Gastroesophageal sphincter (tissue), 4 donors: ENCODE results near the gene CBX6. TPM values are rescaled to one million over a fixed set of nuclear protein-coding genes. Genes with fewer than 3 reads are reported as not detected.

Experiments used
- ATAC-seq: fragments of 150-250 bp; one replicate; pipeline ENCODE4 v1.9.1; 2016; ENCODE audit warnings: mild to moderate bottlenecking, moderate library complexity
- H3K27ac ChIP-seq, 4 donors: fragments of 200-600 bp; sonication (generic) in 3 of 4; 1 replicate in 3 of 4; 2 replicates in 1 of 4; pipeline ENCODE4 v1.5.1; 2016 to 2019
- H3K27me3 ChIP-seq: fragments of 200-600 bp; sonication (generic); one replicate; pipeline ENCODE4 v1.5.1; 2019
- H3K36me3 ChIP-seq, 2 donors: fragments of 200-600 bp; sonication (generic); one replicate each; pipeline ENCODE4 v1.5.1; 2019; ENCODE audit warnings: control low read depth in 1 of 2
- H3K4me1 ChIP-seq, 3 donors: fragments of 200-600 bp; sonication (generic); 1 replicate in 2 of 3; 2 replicates in 1 of 3; pipeline ENCODE4 v1.5.1; 2016 to 2019; ENCODE audit warnings: control low read depth in 2 of 3
- H3K4me3 ChIP-seq, 2 donors: fragments of 200-600 bp; sonication (generic); one replicate each; pipeline ENCODE4 v1.5.1; 2019; ENCODE audit warnings: mild to moderate bottlenecking in 1 of 2, moderate library complexity in 1 of 2
- H3K9me3 ChIP-seq, 3 donors: fragments of 200-600 bp; sonication (generic); one replicate each; pipeline ENCODE4 v1.5.1; 2017 to 2019; ENCODE audit warnings: control low read depth in 2 of 3
- CTCF ChIP-seq, 4 experiments: fragments of 200-600 bp in 2 of 4; fragments of 450-650 bp in 2 of 4; sonication (generic) in 1 of 4; IDR thresholded peaks; one replicate each; pipeline ENCODE4 v1.5.1; 2017 to 2019; ENCODE audit warnings: antibody characterized with exemption in 4 of 4, mild to moderate bottlenecking in 2 of 4, moderate library complexity in 2 of 4
- EP300 ChIP-seq: sonication (generic); formaldehyde crosslinking; IDR thresholded peaks from one replicate; pipeline ENCODE4 v1.6.1; 2017; ENCODE audit warnings: antibody characterized with exemption, mild to moderate bottlenecking
- POLR2A ChIP-seq, 2 donors: fragments of 450-650 bp; IDR thresholded peaks; one replicate each; pipeline ENCODE4 v1.6.1; 2017; ENCODE audit warnings: antibody characterized with exemption in 2 of 2, mild to moderate bottlenecking in 2 of 2, moderate library complexity in 1 of 2
- POLR2AphosphoS5 ChIP-seq: sonication (generic); formaldehyde crosslinking; IDR thresholded peaks from one replicate; pipeline ENCODE4 v1.6.1; 2017; ENCODE audit warnings: antibody characterized with exemption
- WGBS, 2 donors: methylation state at CpG; one replicate each; pipeline ENCODE4 v1.1.5; 2018; ENCODE audit warnings: low coverage in 1 of 2; 5-methylcytosine and 5-hydroxymethylcytosine counted together
- total RNA-seq, 4 donors: library from RNA; depleted of rRNA; stranded (reverse); fragments of >200 nt; gene quantifications; one replicate each; pipeline ENCODE4 v1.1.0, GENCODE V29; 2016

The CBX6 gene
- total RNA-seq, 4 donors from 2014 or later: 77.3 to 187 (median 105) TPM

- no peaks in the 10 kb centered on the region for H3K36me3 ChIP-seq
- no peak overlapping the region for H3K4me3 ChIP-seq
- no peaks in the 10 kb centered on the region for H3K9me3 ChIP-seq
- no peaks in the 10 kb centered on the region for H3K27me3 ChIP-seq
- no peak overlapping the region for H3K27ac ChIP-seq
- TF ChIP-seq POLR2A (IDR thresholded peaks at IDR 0.05) (no peak), EP300 (no peak), CTCF (IDR thresholded peaks at IDR 0.05) (no peak), POLR2AphosphoS5 (no peak)
- ATAC-seq: no peak
- no peaks in the 10 kb centered on the region for H3K4me1 ChIP-seq
- WGBS, 2 donors: 78% methylated on average over 7 of the region's 8 CpGs; no CpG with 5 or more reads in 1 of the 2 donors
Observed at GRCh38 chr22:38820020-38820419, 52.0 kb downstream of the CBX6 start.

GRCh38 chr22:38819387-38819940, 52.6 kb downstream of the CBX6 start:
- H3K4me1 ChIP-seq: no peaks in the 10 kb centered on the region
- no peak for ATAC-seq
- TF ChIP-seq POLR2AphosphoS5: no peak
- TF ChIP-seq EP300: no peak
- TF ChIP-seq CTCF (IDR thresholded peaks at IDR 0.05): no peak
- no peak for TF ChIP-seq POLR2A (IDR thresholded peaks at IDR 0.05)
- 40 to 87% methylated on average over 1 to 4 of the region's 10 CpGs for WGBS, 2 donors
- H3K9me3 ChIP-seq: no peaks in the 10 kb centered on the region
- H3K4me3 ChIP-seq: no peak overlapping the region
- no peaks in the 10 kb centered on the region for H3K27me3 ChIP-seq
- H3K36me3 ChIP-seq: no peaks in the 10 kb centered on the region
- no peak overlapping the region for H3K27ac ChIP-seq

GRCh38 chr22:38817196-38817595, 54.8 kb downstream of the CBX6 start:
- H3K9me3 ChIP-seq: no peaks in the 10 kb centered on the region
- H3K27me3 ChIP-seq: no peaks in the 10 kb centered on the region
- no peak for ATAC-seq
- no peak for TF ChIP-seq CTCF (IDR thresholded peaks at IDR 0.05)
- TF ChIP-seq EP300: no peak
- no peak for TF ChIP-seq POLR2A (IDR thresholded peaks at IDR 0.05)
- no peak for TF ChIP-seq POLR2AphosphoS5
- H3K4me3 ChIP-seq: no peak overlapping the region
- H3K27ac ChIP-seq: no peak overlapping the region
- 84 to 87% methylated on average over 3 to 6 of the region's 6 CpGs for WGBS, 2 donors
- H3K36me3 ChIP-seq: no peaks in the 10 kb centered on the region
- no peaks in the 10 kb centered on the region for H3K4me1 ChIP-seq

- H3K36me3 ChIP-seq: no peaks in the 10 kb centered on the region
- no peaks in the 10 kb centered on the region for H3K27me3 ChIP-seq
- TF ChIP-seq POLR2AphosphoS5: no peak
- TF ChIP-seq CTCF (IDR thresholded peaks at IDR 0.05): no peak
- TF ChIP-seq EP300: no peak
- TF ChIP-seq POLR2A (IDR thresholded peaks at IDR 0.05): no peak
- H3K4me3 ChIP-seq: no peak overlapping the region
- no peak overlapping the region for H3K27ac ChIP-seq
- 63% methylated on average over 1 of the region's 1 CpG; no CpG with 5 or more reads in 1 of the 2 donors for WGBS, 2 donors
- no peaks in the 10 kb centered on the region for H3K4me1 ChIP-seq
- no peak for ATAC-seq
- H3K9me3 ChIP-seq: peaks cover 0 to under 1% (median 0%) of the 10 kb centered on the region in 3 donors
Observed at GRCh38 chr22:38815842-38816241, 56.2 kb downstream of the CBX6 start.

Other genes starting within 250 kb of the CBX6 start
- gene FAM227A, start 215.8 kb downstream of the CBX6 start, total RNA-seq: 1 to 10 TPM in 1 of 4 donors, under 1 TPM in 3; 0.07 to 1.2 (median 0.60) TPM
- gene CBY1, start 215.6 kb downstream of the CBX6 start, total RNA-seq: 10 to 100 TPM; 21.0 to 46.6 (median 31.7) TPM
- gene TOMM22, start 190.3 kb downstream of the CBX6 start, total RNA-seq: 10 to 100 TPM; 29.6 to 41.2 (median 32.2) TPM
- 10 to 100 TPM; 47.5 to 67.0 (median 64.6) TPM for gene JOSD1, start 171.3 kb downstream of the CBX6 start, total RNA-seq
- gene GTPBP1, start 166.3 kb downstream of the CBX6 start, total RNA-seq: 10 to 100 TPM; 46.9 to 63.0 (median 51.6) TPM
- gene SUN2, start 116.2 kb downstream of the CBX6 start, total RNA-seq: 100 to 1,000 TPM; 339 to 594 (median 409) TPM
- gene DNAL4, start 78.1 kb downstream of the CBX6 start, total RNA-seq: 10 to 100 TPM in 3 of 4 donors, 1 to 10 TPM in 1; 10.0 to 16.1 (median 14.6) TPM
- 10 to 100 TPM in 3 of 4 donors, 1 to 10 TPM in 1; 7.9 to 21.7 (median 12.5) TPM for gene NPTXR, start 28.2 kb downstream of the CBX6 start, total RNA-seq
- gene APOBEC3A, start 85.4 kb upstream of the CBX6 start, total RNA-seq: 1 to 10 TPM in 1 of 4 donors, under 1 TPM in 1, not detected in 2; 0.35 to 4.4 TPM
- gene APOBEC3B, start 110.1 kb upstream of the CBX6 start, total RNA-seq: not detected
- 10 to 100 TPM in 3 of 4 donors, 1 to 10 TPM in 1; 7.9 to 14.0 (median 11.8) TPM for gene APOBEC3C, start 142.0 kb upstream of the CBX6 start, total RNA-seq
- 1 to 10 TPM in 3 of 4 donors, not detected in 1; 1.1 to 5.3 (median 1.2) TPM for gene APOBEC3D, start 148.9 kb upstream of the CBX6 start, total RNA-seq
- 1 to 10 TPM in 2 of 4 donors, under 1 TPM in 2; 0.57 to 4.0 (median 1.9) TPM for gene APOBEC3F, start 168.6 kb upstream of the CBX6 start, total RNA-seq
- gene APOBEC3G, start 205.1 kb upstream of the CBX6 start, total RNA-seq: 1 to 10 TPM; 3.2 to 8.3 (median 7.3) TPM
- not detected for gene APOBEC3H, start 225.0 kb upstream of the CBX6 start, total RNA-seq